ENCODE results near the gene NDUFB8. TPM values are rescaled to one million over a fixed set of nuclear protein-coding genes. Genes with fewer than 3 reads are reported as not detected.

The NDUFB8 gene
- total and polyA plus RNA-seq, 7 donors, result 168 to 383 (median 221) TPM

GRCh38 chr10:100528921-100529474 is 673 bp downstream of the NDUFB8 start:
- peaks cover 6 to 44% of the 10 kb centered on the region in 2 donors for H3K36me3 ChIP-seq (ENCODE audit: insufficient read depth in 1 of 2, low read depth in 1 of 2)
- DNase-seq (no peak), ATAC-seq (peak; percentile 18 to 65 (median 50))
- no peaks in the 10 kb centered on the region for H3K27me3 ChIP-seq (ENCODE audit: insufficient read depth in 3 of 3, low read length in 2 of 3)
- peak overlapping the region; percentile 80 for H3K27ac ChIP-seq
- intact Hi-C loops (cut with DNase I), result no loop called here
- 1 to 2% (median 1%) methylated on average over 18 of the region's 18 CpGs for WGBS, 3 donors
- H3K9me3 ChIP-seq, result no peaks in the 10 kb centered on the region
- TF ChIP-seq, protein P1, sequence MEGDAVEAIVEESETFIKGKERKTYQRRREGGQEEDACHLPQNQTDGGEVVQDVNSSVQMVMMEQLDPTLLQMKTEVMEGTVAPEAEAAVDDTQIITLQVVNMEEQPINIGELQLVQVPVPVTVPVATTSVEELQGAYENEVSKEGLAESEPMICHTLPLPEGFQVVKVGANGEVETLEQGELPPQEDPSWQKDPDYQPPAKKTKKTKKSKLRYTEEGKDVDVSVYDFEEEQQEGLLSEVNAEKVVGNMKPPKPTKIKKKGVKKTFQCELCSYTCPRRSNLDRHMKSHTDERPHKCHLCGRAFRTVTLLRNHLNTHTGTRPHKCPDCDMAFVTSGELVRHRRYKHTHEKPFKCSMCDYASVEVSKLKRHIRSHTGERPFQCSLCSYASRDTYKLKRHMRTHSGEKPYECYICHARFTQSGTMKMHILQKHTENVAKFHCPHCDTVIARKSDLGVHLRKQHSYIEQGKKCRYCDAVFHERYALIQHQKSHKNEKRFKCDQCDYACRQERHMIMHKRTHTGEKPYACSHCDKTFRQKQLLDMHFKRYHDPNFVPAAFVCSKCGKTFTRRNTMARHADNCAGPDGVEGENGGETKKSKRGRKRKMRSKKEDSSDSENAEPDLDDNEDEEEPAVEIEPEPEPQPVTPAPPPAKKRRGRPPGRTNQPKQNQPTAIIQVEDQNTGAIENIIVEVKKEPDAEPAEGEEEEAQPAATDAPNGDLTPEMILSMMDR (IDR thresholded peaks at IDR 0.05), result no peak
- peaks cover 24% of the 10 kb centered on the region for H3K4me1 ChIP-seq
- peak overlapping the region; percentile 87 for H3K4me3 ChIP-seq

DNA sequence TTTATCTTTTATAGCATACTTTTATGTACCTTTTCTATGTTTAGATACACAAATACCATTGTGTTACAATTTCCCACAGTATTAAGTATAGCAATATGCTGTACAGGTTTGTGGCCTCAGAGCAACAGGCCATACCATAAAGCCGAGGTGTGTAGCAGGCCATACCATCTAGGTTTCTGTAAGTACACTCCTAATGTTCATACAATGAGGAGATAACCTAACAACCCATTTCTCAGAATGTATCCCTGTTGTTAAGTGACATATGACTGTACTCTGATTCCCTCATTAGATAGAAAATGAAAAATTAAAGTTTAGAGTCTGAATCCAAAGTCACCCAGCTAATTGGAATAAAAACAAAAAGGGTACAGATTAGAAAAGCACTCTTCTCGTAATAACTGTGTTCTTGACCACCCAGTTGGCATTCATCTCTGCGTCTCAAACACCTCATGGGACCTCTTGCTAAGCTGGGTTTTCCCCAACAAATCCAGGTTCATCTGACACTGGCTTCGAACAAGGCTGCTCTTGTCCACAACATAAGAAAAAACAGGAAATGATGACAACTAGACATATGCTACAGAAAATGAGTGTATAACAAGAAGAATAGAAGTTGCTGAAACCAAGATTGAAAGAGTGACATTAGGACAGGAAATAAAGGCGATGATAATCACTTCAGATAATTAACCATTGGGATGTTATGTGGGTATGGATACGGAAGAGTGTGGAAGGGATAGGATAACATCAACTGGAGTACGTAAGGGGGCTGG is 1.4 kb downstream of the NDUFB8 start:
- Histone ChIP-seq H3K27ac (peak overlapping the region; percentile 80), H3K27me3 (ENCODE audit: insufficient read depth in 3 of 3, low read length in 2 of 3) (no peaks in the 10 kb centered on the region), H3K36me3 (ENCODE audit: insufficient read depth in 1 of 2, low read depth in 1 of 2) (peaks cover 7 to 51% of the 10 kb centered on the region in 2 donors), H3K4me3 (peak overlapping the region; percentile 87), H3K9me3 (no peaks in the 10 kb centered on the region), H3K4me1 (peaks cover 24% of the 10 kb centered on the region)
- ATAC-seq (no peak), DNase-seq (no peak)
- TF ChIP-seq, protein P1 (IDR thresholded peaks at IDR 0.05), result no peak
- WGBS, 3 donors, result 39 to 47% (median 40%) methylated on average over 7 of the region's 7 CpGs
- intact Hi-C loops (cut with DNase I), result no loop called here

- TF ChIP-seq, protein P1 (IDR thresholded peaks at IDR 0.05), result no peak
Observed at GRCh38 chr10:100524638-100525037, 5.0 kb downstream of the NDUFB8 start.

DNA sequence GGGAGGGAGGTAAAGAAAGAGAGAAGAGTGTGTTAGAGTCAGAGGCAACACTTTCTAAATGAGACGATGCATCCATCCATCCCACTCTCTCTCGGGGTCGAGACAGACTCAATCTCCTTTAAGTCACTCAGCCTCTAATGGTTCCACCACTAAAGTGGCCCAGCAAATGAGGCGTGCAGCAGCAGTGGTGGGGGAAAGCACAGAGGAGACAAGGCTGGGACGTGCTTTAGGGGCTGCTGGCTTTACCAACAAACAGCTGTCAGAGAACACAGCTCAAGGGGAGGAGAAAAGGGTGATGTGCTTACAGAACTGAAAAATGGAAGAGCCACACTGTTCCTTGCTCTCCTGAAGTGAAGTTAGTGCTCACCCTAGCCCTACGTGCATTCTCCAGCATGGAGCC is 5.5 kb downstream of the NDUFB8 start:
- H3K9me3 ChIP-seq, result no peaks in the 10 kb centered on the region
- WGBS, 3 donors, result 71 to 79% (median 77%) methylated on average over 6 of the region's 6 CpGs

More at GRCh38 chr10:100524638-100525037, 5.0 kb downstream of the NDUFB8 start:
- DNase-seq (no peak), ATAC-seq (no peak)
- WGBS, 3 donors, result 75 to 82% (median 76%) methylated on average over 2 of the region's 2 CpGs
- no peaks in the 10 kb centered on the region for H3K27me3 ChIP-seq (ENCODE audit: insufficient read depth in 3 of 3, low read length in 2 of 3)
- no peak overlapping the region for H3K27ac ChIP-seq
- no peaks in the 10 kb centered on the region for H3K9me3 ChIP-seq
- intact Hi-C loops (cut with DNase I), result no loop called here
- no peak overlapping the region for H3K4me3 ChIP-seq
- H3K36me3 ChIP-seq (ENCODE audit: insufficient read depth in 1 of 2, low read depth in 1 of 2), result peaks cover 9 to 69% of the 10 kb centered on the region in 2 donors
- H3K4me1 ChIP-seq, result peaks cover 23% of the 10 kb centered on the region

More for the DNA sequence above, 5.5 kb downstream of the NDUFB8 start:
- no peaks in the 10 kb centered on the region for H3K27me3 ChIP-seq (ENCODE audit: insufficient read depth in 3 of 3, low read length in 2 of 3)
- H3K4me1 ChIP-seq, result peaks cover 24% of the 10 kb centered on the region
- ATAC-seq (no peak), DNase-seq (no peak)
- no peak overlapping the region for H3K27ac ChIP-seq
- TF ChIP-seq, protein P1 (IDR thresholded peaks at IDR 0.05), result no peak
- no peak overlapping the region for H3K4me3 ChIP-seq
- H3K36me3 ChIP-seq (ENCODE audit: insufficient read depth in 1 of 2, low read depth in 1 of 2), result peaks cover 9 to 69% of the 10 kb centered on the region in 2 donors
- intact Hi-C loops (cut with DNase I), result no loop called here
